Heart right ventricle (tissue), 16 donors: Measurements from ENCODE around the gene DEFB124. TPM values are rescaled to one million over a fixed set of nuclear protein-coding genes. Genes with fewer than 3 reads are reported as not detected.

Source experiments
- ATAC-seq, 8 donors: fragments of 200-7000 bp; cut with Tn5 transposase; one replicate each; pipeline ENCODE4 v1.9.1; 2020; ENCODE audit warnings: mild to moderate bottlenecking in 8 of 8, moderate library complexity in 8 of 8, moderate number of reproducible peaks in 1 of 8
- DNase-seq, 2 donors: peaks; one replicate each; pipeline ENCODE4 v3.0.0-alpha.2; 2020
- H3K27ac ChIP-seq, 10 donors: fragments of 200-600 bp; sonication (generic) in 2 of 10; one replicate each; pipeline versions ENCODE4 v1.5.0 to v1.8.0; 2020 to 2022; ENCODE audit warnings: mild to moderate bottlenecking in 3 of 10
- H3K27me3 ChIP-seq, 7 donors: fragments of 200-600 bp; one replicate each; pipeline ENCODE4 v1.8.0; 2021 to 2022; ENCODE audit warnings: mild to moderate bottlenecking in 2 of 7
- H3K36me3 ChIP-seq, 9 donors: fragments of 200-600 bp; sonication (generic) in 1 of 9; one replicate each; pipeline versions ENCODE4 v1.5.0 to v1.8.0; 2020 to 2022; ENCODE audit warnings: mild to moderate bottlenecking in 2 of 9
- H3K4me1 ChIP-seq, 9 donors: fragments of 200-600 bp; sonication (generic) in 1 of 9; one replicate each; pipeline versions ENCODE4 v1.5.0 to v1.8.0; 2020 to 2022; ENCODE audit warnings: mild to moderate bottlenecking in 4 of 9
- H3K4me3 ChIP-seq, 10 donors: fragments of 200-600 bp; sonication (generic) in 2 of 10; one replicate each; pipeline versions ENCODE4 v1.5.0 to v1.8.0; 2020 to 2022; ENCODE audit warnings: mild to moderate bottlenecking in 7 of 10, moderate library complexity in 2 of 10
- H3K9me3 ChIP-seq, 11 donors: fragments of 200-600 bp in 10 of 11; sonication (generic) in 2 of 11; one replicate each; pipeline versions ENCODE4 v1.5.0 to v1.8.0; 2013 to 2022; ENCODE audit warnings: mild to moderate bottlenecking in 2 of 11, control low read depth in 1 of 11, moderate library complexity in 1 of 11
- WGBS, 2 donors: extraction: QIAGEN DNeasy Blood & Tissue Kit; methylation state at CpG; one replicate each; pipeline ENCODE4 v1.1.7; 2013; ENCODE audit warnings: inconsistent platforms in 1 of 2; 5-methylcytosine and 5-hydroxymethylcytosine counted together
- intact Hi-C, 10 donors: fragments of 100-400 bp; cut with DNase I; formaldehyde crosslinking; loops; one replicate each; pipeline versions ENCODE4 v1.11.1 to v1.14.2; 2022
- polyA plus RNA-seq, 2 donors: library from polyadenylated mRNA; stranded (reverse); fragments of 200-250 nt; gene quantifications; one replicate each; pipeline ENCODE4 v1.2.3, GENCODE V29; 2013
- total RNA-seq, 10 donors: library from RNA; stranded (reverse); fragmentation: NEBNext Ultra II Directional in 3 of 10; extraction: Animal tissue kit (Norgen Biotek cat#: 25700) in 3 of 10; gene quantifications; one replicate each; pipeline versions ENCODE4 v1.2.1 to v1.2.4, GENCODE V29; 2021 to 2023
- TF ChIP-seq, protein P1 (sequence below), 9 donors: fragments of 200-600 bp; sonication (generic) in 2 of 9; IDR thresholded peaks; one replicate each; pipeline versions ENCODE4 v1.5.0 to v1.8.0; 2021 to 2022; ENCODE audit warnings: antibody characterized with exemption in 9 of 9, mild to moderate bottlenecking in 5 of 9, moderate library complexity in 1 of 9
- donor health status: Arrhythmogenic right ventricular cardiomyopathy.
- donor health status: ischemic (EF 13 %, LVEDD 7.1; RV severe dilation, severe dysfunction).
- donor health status: healthy with polysubstance abuse.
- donor health status: DM: no; HTN: yes; CAD: no.
- donor health status: DM: no; HTN: no; CAD: no.
- donor health status: ischemic (EF 25% LVEDD 6.9; RV normal size, moderate dysfunction).
- donor health status: ischemic (EF 25% LVEDD 5.7; RV mildly dilated, moderate dysfunction).
- donor health status: healthy.
- donor health status: DM: yes; HTN: yes; CAD: no.
- donor health status: Ischemic cardiomyopathy.
- donor health status: ischemic (EF 35%, LVEDD 5.7; RV mildly dilated, moderate dysfunction).
- donor health status: nonischemic (EF 11% LVEDD 7.7; RV severe dilation, severe dysfunction).
- donor health status: DM: yes; HTN: yes; CAD: no.
- donor health status: PGD.
- donor health status: ischemic (EF 29% LVEDD 5.4; RV normal size, mild dysfunction).
- donor health status: nonischemic (EF 23%, LVEDD 6.1; RV moderate dilation, normal function).

DEFB124 gene
- total and polyA plus RNA-seq, 12 donors, result 0.13 to 3.1 (median 1.5) TPM; not detected in 8

DNA sequence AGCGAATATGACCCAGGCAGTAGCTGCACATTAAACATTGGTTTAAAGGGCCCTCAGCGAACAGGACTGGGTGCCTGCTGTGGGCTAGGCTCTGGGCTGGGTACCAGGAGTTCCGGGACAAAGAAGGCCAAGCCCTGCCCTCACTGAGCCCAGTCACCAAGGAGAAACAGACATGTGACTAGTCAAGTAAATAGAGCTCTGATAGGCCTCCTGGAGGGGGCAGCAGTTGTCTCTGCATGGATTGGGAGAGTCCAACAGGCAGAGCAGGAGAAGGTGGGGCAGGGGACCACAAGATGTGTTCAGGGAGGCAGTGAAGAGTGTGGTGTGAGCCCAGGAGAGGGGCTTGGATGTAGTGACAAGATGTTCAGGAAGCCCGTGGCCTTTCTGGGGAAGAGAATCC is 42.4 kb upstream of the DEFB124 start:
- DNase-seq, result peak in 1 of 2 donors; percentile 19
- intact Hi-C loops, result no loop called here
- peaks cover 0 to 44% (median 0%) of the 10 kb centered on the region in 9 donors for H3K36me3 ChIP-seq
- H3K4me3 ChIP-seq, result no peak overlapping the region
- H3K9me3 ChIP-seq, result no peaks in the 10 kb centered on the region
- WGBS, 2 donors, result 74 to 78% methylated on average over 4 of the region's 4 CpGs
- no peaks in the 10 kb centered on the region for H3K27me3 ChIP-seq
- TF ChIP-seq, protein P1, sequence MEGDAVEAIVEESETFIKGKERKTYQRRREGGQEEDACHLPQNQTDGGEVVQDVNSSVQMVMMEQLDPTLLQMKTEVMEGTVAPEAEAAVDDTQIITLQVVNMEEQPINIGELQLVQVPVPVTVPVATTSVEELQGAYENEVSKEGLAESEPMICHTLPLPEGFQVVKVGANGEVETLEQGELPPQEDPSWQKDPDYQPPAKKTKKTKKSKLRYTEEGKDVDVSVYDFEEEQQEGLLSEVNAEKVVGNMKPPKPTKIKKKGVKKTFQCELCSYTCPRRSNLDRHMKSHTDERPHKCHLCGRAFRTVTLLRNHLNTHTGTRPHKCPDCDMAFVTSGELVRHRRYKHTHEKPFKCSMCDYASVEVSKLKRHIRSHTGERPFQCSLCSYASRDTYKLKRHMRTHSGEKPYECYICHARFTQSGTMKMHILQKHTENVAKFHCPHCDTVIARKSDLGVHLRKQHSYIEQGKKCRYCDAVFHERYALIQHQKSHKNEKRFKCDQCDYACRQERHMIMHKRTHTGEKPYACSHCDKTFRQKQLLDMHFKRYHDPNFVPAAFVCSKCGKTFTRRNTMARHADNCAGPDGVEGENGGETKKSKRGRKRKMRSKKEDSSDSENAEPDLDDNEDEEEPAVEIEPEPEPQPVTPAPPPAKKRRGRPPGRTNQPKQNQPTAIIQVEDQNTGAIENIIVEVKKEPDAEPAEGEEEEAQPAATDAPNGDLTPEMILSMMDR (IDR thresholded peaks at IDR 0.05), result peak in 2 of 9 donors; percentile 17 to 32
- ATAC-seq, result peak in 1 of 8 donors; percentile 3
- peak overlapping the region in 1 of 10 donors; percentile 93 for H3K27ac ChIP-seq
- H3K4me1 ChIP-seq, result peaks cover 17 to 81% (median 41%) of the 10 kb centered on the region in 9 donors

DNA sequence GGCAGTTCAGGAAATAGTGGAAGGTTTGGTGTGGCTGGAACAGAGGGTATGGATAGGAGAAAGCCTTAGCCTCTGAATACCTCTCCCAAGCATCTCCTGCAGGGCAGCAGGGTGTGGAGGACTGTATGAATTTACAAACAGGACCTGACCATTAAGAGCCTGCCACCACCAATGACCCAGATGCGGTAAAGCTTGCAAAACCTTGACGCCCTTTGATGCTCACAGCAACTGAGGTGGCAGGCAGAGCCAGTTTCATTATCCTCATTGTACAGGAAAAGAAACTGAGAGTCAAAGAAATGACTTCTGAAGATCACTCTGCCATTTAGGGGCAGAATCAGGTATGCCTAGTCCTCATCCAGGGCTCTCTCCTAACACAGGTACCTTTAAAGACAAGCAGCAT is 41.7 kb upstream of the DEFB124 start:
- TF ChIP-seq, protein P1 (IDR thresholded peaks at IDR 0.05), result no peak
- peaks cover 0 to 44% (median 0%) of the 10 kb centered on the region in 9 donors for H3K36me3 ChIP-seq
- 93 to 100% methylated on average over 2 of the region's 2 CpGs for WGBS, 2 donors
- no peaks in the 10 kb centered on the region for H3K9me3 ChIP-seq
- DNase-seq (no peak), ATAC-seq (no peak)
- peak overlapping the region in 1 of 10 donors; percentile 88 for H3K4me3 ChIP-seq
- peak overlapping the region in 1 of 10 donors; percentile 93 for H3K27ac ChIP-seq
- H3K27me3 ChIP-seq, result no peaks in the 10 kb centered on the region
- intact Hi-C loops, result no loop called here
- H3K4me1 ChIP-seq, result peaks cover 17 to 74% (median 41%) of the 10 kb centered on the region in 9 donors

DNA sequence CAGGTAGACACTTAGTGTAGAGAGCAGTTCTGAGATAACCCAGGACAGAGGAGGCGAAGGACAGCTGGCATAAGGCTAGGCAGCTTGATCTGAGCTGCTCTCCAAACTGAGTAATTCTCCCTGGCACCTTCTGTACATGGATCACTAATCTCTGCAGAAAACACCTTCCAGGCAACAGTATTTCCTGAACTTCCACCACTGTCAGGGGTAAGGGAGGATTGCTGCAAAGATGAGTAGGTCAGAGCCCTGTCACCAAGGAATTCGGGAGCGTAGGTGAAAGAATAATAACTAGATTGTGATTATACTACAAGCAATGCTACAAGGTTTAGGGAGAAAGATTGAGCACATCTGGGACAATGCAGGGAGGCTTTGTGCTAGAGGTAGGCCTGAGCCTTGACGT is 41.2 kb upstream of the DEFB124 start:
- TF ChIP-seq, protein P1 (IDR thresholded peaks at IDR 0.05), result no peak
- WGBS, 2 donors, result 89 to 95% methylated on average over 4 of the region's 4 CpGs
- DNase-seq, result no peak
- peaks cover 0 to 39% (median 0%) of the 10 kb centered on the region in 9 donors for H3K36me3 ChIP-seq
- no peaks in the 10 kb centered on the region for H3K27me3 ChIP-seq
- no peak for ATAC-seq
- intact Hi-C loops, result no loop called here
- H3K4me1 ChIP-seq, result peaks cover 17 to 69% (median 39%) of the 10 kb centered on the region in 9 donors
- H3K9me3 ChIP-seq, result no peaks in the 10 kb centered on the region
- peak overlapping the region in 5 of 10 donors; percentile 88 to 99 (median 98) for H3K4me3 ChIP-seq
- peak overlapping the region in 2 of 10 donors; percentile 87 to 93 for H3K27ac ChIP-seq

DNA sequence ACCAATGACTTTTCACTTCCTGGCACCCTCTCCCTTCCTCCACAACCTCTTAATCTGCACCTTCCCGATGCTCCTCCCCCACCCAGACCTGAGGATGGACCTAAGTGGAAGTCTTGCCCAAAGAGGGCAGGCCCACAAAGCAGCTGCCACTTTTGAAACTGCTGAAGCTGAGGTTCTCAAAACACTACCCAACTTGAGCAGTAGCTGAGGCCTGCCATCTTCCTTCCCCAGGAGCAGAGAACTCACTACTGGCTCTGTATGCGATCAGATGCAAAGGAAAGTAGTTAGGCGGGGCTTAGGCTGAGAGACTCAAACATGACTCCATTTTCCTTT is 40.8 kb upstream of the DEFB124 start:
- Histone ChIP-seq H3K4me3 (peak overlapping the region in 8 of 10 donors; percentile 82 to 99 (median 98)), H3K4me1 (peaks cover 17 to 64% (median 35%) of the 10 kb centered on the region in 9 donors), H3K27me3 (no peaks in the 10 kb centered on the region), H3K36me3 (peaks cover 0 to 35% (median 0%) of the 10 kb centered on the region in 9 donors), H3K27ac (peak overlapping the region in 2 of 10 donors; percentile 87 to 93), H3K9me3 (no peaks in the 10 kb centered on the region)
- ATAC-seq (no peak), DNase-seq (no peak)
- TF ChIP-seq, protein P1 (IDR thresholded peaks at IDR 0.05), result no peak
- 81 to 86% methylated on average over 3 of the region's 3 CpGs for WGBS, 2 donors
- intact Hi-C loops, result no loop called here
